SU-DHL-6 (cell line): ENCODE data around the gene FBXO36.

ENCODE experiments used
- EZH2phosphoT487 ChIP-seq: fragments of 200-600 bp; sonication (generic), shearing (Covaris generic); conservative IDR thresholded peaks from 2 replicates; pipeline ENCODE4 v1.6.1; 2018; ENCODE audit warnings: mild to moderate bottlenecking, antibody characterized with exemption, low read length, moderate library complexity, mixed read lengths
- TF ChIP-seq, protein P1 (sequence below): fragments of 200-600 bp; sonication (generic); IDR thresholded peaks from one replicate; pipeline ENCODE4 v1.5.1; 2017; ENCODE audit warnings: antibody characterized with exemption, mild to moderate bottlenecking, low read length, moderate library complexity; ENCODE audit not compliant: insufficient read depth, poor library complexity, severe bottlenecking

- TF ChIP-seq, protein P1, sequence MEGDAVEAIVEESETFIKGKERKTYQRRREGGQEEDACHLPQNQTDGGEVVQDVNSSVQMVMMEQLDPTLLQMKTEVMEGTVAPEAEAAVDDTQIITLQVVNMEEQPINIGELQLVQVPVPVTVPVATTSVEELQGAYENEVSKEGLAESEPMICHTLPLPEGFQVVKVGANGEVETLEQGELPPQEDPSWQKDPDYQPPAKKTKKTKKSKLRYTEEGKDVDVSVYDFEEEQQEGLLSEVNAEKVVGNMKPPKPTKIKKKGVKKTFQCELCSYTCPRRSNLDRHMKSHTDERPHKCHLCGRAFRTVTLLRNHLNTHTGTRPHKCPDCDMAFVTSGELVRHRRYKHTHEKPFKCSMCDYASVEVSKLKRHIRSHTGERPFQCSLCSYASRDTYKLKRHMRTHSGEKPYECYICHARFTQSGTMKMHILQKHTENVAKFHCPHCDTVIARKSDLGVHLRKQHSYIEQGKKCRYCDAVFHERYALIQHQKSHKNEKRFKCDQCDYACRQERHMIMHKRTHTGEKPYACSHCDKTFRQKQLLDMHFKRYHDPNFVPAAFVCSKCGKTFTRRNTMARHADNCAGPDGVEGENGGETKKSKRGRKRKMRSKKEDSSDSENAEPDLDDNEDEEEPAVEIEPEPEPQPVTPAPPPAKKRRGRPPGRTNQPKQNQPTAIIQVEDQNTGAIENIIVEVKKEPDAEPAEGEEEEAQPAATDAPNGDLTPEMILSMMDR: no peak
- TF ChIP-seq EZH2phosphoT487: no peak
These were observed 127.8 kb downstream of the FBXO36 start for GRCh38 chr2:230050136-230050535.
